PC-9 (cell line): ENCODE measurements around the gene MRPS9.

Experiments used
- EZH2 ChIP-seq: fragments of 200-600 bp; sonication (generic); IDR thresholded peaks from 2 replicates; pipeline ENCODE4 v1.8.0; 2017; ENCODE audit warnings: antibody characterized with exemption, low read depth
- TF ChIP-seq, protein P1 (sequence below): fragments of 200-600 bp; sonication (generic); conservative IDR thresholded peaks from 2 replicates; pipeline ENCODE4 v1.6.1; 2017; ENCODE audit warnings: mixed run types, antibody characterized with exemption, mild to moderate bottlenecking, moderate library complexity

DNA sequence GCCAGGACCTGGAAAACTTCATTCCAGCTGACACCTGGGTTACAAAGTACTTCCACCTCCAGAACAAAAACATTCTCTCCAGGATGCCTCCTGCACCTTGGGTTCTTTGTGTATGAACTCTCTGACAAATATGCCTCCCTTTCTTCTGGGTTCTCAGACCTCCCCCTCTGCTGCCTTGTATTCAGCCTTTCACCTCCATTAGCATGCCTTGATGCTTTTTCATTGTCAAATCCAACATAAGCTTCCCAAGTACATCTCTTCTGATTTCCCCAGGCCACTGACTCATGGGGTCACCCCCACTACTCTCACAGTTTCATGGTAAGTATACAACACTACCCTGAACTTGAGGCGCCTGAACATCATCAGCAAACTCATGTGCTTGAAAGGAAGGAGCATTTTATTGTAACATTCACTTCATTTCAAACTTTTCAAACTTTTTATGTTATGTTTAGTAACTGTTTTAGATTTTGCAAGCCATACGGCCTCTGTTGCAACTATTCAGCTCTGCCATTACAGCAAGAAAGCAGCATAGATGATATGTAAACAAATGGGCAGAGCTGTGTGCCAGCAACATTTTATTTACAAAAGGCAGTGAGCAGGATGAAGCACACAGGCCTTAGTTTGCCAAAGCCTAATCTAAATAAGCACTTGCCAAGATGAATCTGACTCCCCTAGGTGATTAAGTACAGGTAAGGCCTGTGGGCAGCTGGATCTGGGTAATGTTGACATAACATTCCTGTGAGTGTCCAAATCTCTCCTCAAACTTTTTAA is 32.5 kb upstream of the MRPS9 start:
- TF ChIP-seq, protein P1, sequence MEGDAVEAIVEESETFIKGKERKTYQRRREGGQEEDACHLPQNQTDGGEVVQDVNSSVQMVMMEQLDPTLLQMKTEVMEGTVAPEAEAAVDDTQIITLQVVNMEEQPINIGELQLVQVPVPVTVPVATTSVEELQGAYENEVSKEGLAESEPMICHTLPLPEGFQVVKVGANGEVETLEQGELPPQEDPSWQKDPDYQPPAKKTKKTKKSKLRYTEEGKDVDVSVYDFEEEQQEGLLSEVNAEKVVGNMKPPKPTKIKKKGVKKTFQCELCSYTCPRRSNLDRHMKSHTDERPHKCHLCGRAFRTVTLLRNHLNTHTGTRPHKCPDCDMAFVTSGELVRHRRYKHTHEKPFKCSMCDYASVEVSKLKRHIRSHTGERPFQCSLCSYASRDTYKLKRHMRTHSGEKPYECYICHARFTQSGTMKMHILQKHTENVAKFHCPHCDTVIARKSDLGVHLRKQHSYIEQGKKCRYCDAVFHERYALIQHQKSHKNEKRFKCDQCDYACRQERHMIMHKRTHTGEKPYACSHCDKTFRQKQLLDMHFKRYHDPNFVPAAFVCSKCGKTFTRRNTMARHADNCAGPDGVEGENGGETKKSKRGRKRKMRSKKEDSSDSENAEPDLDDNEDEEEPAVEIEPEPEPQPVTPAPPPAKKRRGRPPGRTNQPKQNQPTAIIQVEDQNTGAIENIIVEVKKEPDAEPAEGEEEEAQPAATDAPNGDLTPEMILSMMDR = no peak
- no peak for TF ChIP-seq EZH2
